PC-9 (cell line): Measurements from ENCODE around the gene PRIM2.
"Not testable (repeated sequence)": the region's sequence is repeated elsewhere in the genome, so short reads cannot be mapped to it uniquely, and the experiment has no call there.

ENCODE experiments used
- EZH2 ChIP-seq: fragments of 200-600 bp; sonication (generic); IDR thresholded peaks from 2 replicates; pipeline ENCODE4 v1.8.0; 2017; ENCODE audit warnings: antibody characterized with exemption, low read depth
- TF ChIP-seq, protein P1 (sequence below): fragments of 200-600 bp; sonication (generic); conservative IDR thresholded peaks from 2 replicates; pipeline ENCODE4 v1.6.1; 2017; ENCODE audit warnings: mixed run types, antibody characterized with exemption, mild to moderate bottlenecking, moderate library complexity

DNA sequence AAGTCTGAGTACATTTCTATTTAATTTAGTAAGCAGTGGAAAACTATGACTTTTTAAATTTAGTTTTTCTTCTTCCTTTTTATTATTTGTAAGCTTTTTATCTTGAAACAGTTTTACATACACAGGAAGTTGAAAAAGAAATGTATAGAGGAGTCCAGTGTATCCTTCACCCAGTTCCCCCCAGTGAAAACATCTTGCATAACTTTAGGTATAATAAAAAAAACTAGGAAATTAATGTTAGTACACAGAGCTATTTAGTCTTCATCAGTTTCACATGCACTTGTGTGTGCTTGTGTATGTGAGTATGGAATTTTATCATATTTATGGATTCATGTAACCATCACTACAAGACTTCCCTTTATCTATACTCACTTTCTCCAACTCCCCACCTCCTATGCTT, 162.8 kb downstream of the PRIM2 start:
- TF ChIP-seq, protein P1, sequence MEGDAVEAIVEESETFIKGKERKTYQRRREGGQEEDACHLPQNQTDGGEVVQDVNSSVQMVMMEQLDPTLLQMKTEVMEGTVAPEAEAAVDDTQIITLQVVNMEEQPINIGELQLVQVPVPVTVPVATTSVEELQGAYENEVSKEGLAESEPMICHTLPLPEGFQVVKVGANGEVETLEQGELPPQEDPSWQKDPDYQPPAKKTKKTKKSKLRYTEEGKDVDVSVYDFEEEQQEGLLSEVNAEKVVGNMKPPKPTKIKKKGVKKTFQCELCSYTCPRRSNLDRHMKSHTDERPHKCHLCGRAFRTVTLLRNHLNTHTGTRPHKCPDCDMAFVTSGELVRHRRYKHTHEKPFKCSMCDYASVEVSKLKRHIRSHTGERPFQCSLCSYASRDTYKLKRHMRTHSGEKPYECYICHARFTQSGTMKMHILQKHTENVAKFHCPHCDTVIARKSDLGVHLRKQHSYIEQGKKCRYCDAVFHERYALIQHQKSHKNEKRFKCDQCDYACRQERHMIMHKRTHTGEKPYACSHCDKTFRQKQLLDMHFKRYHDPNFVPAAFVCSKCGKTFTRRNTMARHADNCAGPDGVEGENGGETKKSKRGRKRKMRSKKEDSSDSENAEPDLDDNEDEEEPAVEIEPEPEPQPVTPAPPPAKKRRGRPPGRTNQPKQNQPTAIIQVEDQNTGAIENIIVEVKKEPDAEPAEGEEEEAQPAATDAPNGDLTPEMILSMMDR = not testable (repeated sequence)
- TF ChIP-seq EZH2 = not testable (repeated sequence)
